B cell (primary cell): ENCODE results near the gene CERK. TPM values are rescaled to one million over a fixed set of nuclear protein-coding genes. Genes with fewer than 3 reads are reported as not detected.

ENCODE experiments used
- ATAC-seq: fragments of 200-7000 bp; cut with Tn5 transposase; one replicate; pipeline ENCODE4 v1.10.0; 2021; ENCODE audit warnings: low read depth, mild to moderate bottlenecking, moderate number of reproducible peaks, moderate library complexity
- CTCF ChIA-PET: fragments of 350-600 bp; sonication (Branson Sonifier 250); formaldehyde crosslinking; loops from one replicate; lab custom pipeline; 2021; ENCODE audit warnings: antibody characterized with exemption, inconsistent platforms; lab: Charles Lee
- POLR2A ChIA-PET: fragments of 350-600 bp; sonication (Branson Sonifier 250); formaldehyde crosslinking; loops from one replicate; lab custom pipeline; 2021; ENCODE audit warnings: antibody characterized with exemption; lab: Charles Lee
- DNase-seq: peaks from one replicate; pipeline ENCODE4 v3.0.0; 2013
- H2AFZ ChIP-seq: 2 replicates; pipeline ENCODE4 v1.6.1; 2012; ENCODE audit warnings: mild to moderate bottlenecking, low read depth, low read length; ENCODE audit not compliant: insufficient read depth, poor library complexity, severe bottlenecking
- H3K27ac ChIP-seq, 2 donors: 1 replicate in 1 of 2; 2 replicates in 1 of 2; pipeline ENCODE4 v1.5.1; 2012 to 2013; ENCODE audit warnings: low read length in 2 of 2, mild to moderate bottlenecking in 2 of 2, moderate library complexity in 1 of 2
- H3K27me3 ChIP-seq, 4 experiments: fragments of 200-600 bp in 1 of 4; sonication (generic) in 1 of 4; replicated peaks in 1 of 4; 1 replicate in 2 of 4; 2 replicates in 2 of 4; pipeline versions ENCODE4 v1.6.1 to v1.7.0; 2013 to 2016; ENCODE audit warnings: low read length in 3 of 4, mild to moderate bottlenecking in 2 of 4, mixed read lengths in 1 of 4, moderate library complexity in 1 of 4; ENCODE audit not compliant: insufficient read depth in 4 of 4, control insufficient read depth in 3 of 4; ENCODE audit errors: control extremely low read depth in 1 of 4
- H3K36me3 ChIP-seq, 2 experiments: replicated peaks in 1 of 2; 1 replicate in 1 of 2; 2 replicates in 1 of 2; pipeline versions ENCODE4 v1.6.1 to v1.7.1; 2013; ENCODE audit warnings: low read length in 1 of 2; ENCODE audit not compliant: insufficient read depth in 2 of 2, control insufficient read depth in 1 of 2; ENCODE audit errors: control extremely low read depth in 1 of 2, extremely low read depth in 1 of 2
- H3K4me1 ChIP-seq, 2 donors: fragments of 200-600 bp in 1 of 2; sonication (generic) in 1 of 2; 1 replicate in 1 of 2; 2 replicates in 1 of 2; pipeline versions ENCODE4 v1.5.1 to v1.6.1; 2013 to 2017; ENCODE audit warnings: low read length in 2 of 2; ENCODE audit not compliant: control insufficient read depth in 2 of 2, insufficient read depth in 2 of 2
- H3K4me2 ChIP-seq: replicated peaks from 2 replicates; pipeline ENCODE3; 2012; ENCODE audit warnings: mild to moderate bottlenecking, low read depth, low read length; ENCODE audit not compliant: poor library complexity, severe bottlenecking
- H3K4me3 ChIP-seq, 5 experiments: fragments of 200-600 bp in 1 of 5; sonication (generic) in 1 of 5; 1 replicate in 3 of 5; 2 replicates in 2 of 5; pipeline versions ENCODE4 v1.5.1 to v1.7.0; 2011 to 2016; ENCODE audit warnings: low read length in 4 of 5, mild to moderate bottlenecking in 4 of 5, low read depth in 2 of 5, control low read depth in 1 of 5, moderate library complexity in 1 of 5; ENCODE audit not compliant: insufficient read depth in 1 of 5; ENCODE audit errors: control extremely low read depth in 1 of 5, extremely low read depth in 1 of 5
- H3K79me2 ChIP-seq: fragments of 200-600 bp; sonication (generic); one replicate; pipeline ENCODE4 v1.6.0; 2016; ENCODE audit warnings: low read length; ENCODE audit not compliant: control insufficient read depth, insufficient read depth
- H3K9ac ChIP-seq: fragments of 200-600 bp; sonication (generic); 2 replicates; pipeline ENCODE4 v1.6.1; 2017; ENCODE audit warnings: mild to moderate bottlenecking, low read length, moderate library complexity
- H3K9me3 ChIP-seq, 3 donors: one replicate each; pipeline versions ENCODE4 v1.6.1 to v1.7.1; 2013; ENCODE audit warnings: low read length in 2 of 3; ENCODE audit not compliant: control insufficient read depth in 2 of 3, insufficient read depth in 1 of 3; ENCODE audit errors: control extremely low read depth in 1 of 3
- H4K20me1 ChIP-seq: 2 replicates; pipeline ENCODE4 v1.6.0; 2012; ENCODE audit warnings: mild to moderate bottlenecking, low read length; ENCODE audit not compliant: insufficient read depth, control insufficient read depth, poor library complexity, severe bottlenecking
- H3K27ac Mint-ChIP-seq: one replicate; pipeline ENCODE4 v1.8.0; 2021; ENCODE audit warnings: mixed read lengths
- H3K27me3 Mint-ChIP-seq: one replicate; pipeline ENCODE4 v1.8.0; 2021; ENCODE audit warnings: mixed read lengths
- H3K4me1 Mint-ChIP-seq: one replicate; pipeline ENCODE4 v1.8.0; 2021; ENCODE audit warnings: mixed read lengths
- H3K4me3 Mint-ChIP-seq: one replicate; pipeline ENCODE4 v1.8.0; 2021; ENCODE audit warnings: mixed read lengths
- H3K9me3 Mint-ChIP-seq: one replicate; pipeline ENCODE4 v1.8.0; 2022; ENCODE audit warnings: mixed read lengths; ENCODE audit not compliant: insufficient read depth
- CTCF ChIP-seq: fragments of 200-600 bp; IDR thresholded peaks from one replicate; pipeline ENCODE4 v1.8.0; 2022; ENCODE audit warnings: antibody characterized with exemption, mild to moderate bottlenecking
- EZH2 ChIP-seq: IDR thresholded peaks from 2 replicates; pipeline ENCODE4 v1.6.1; 2012; ENCODE audit warnings: borderline replicate concordance, low read depth, mild to moderate bottlenecking, moderate library complexity, low read length; ENCODE audit not compliant: insufficient read depth, poor library complexity, severe bottlenecking
- WGBS: methylation state at CpG from one replicate; pipeline ENCODE4 v1.1.5; 2013; ENCODE audit warnings: missing lambda C conversion rate; ENCODE audit not compliant: insufficient coverage; 5-methylcytosine and 5-hydroxymethylcytosine counted together
- intact Hi-C: fragments of 100-400 bp; cut with micrococcal nuclease; formaldehyde crosslinking; loops from one replicate; pipeline ENCODE4 v1.10.0; 2022
- polyA plus RNA-seq: library from polyadenylated mRNA; depleted of rRNA; stranded (reverse); fragments of >200 nt; gene quantifications from 2 replicates; pipeline ENCODE4 v1.2.3, GENCODE V29; 2012
- total RNA-seq, 2 donors: library from RNA; stranded (reverse); fragments of 120-200 nt in 1 of 2; gene quantifications; 1 replicate in 1 of 2; 2 replicates in 1 of 2; pipeline versions ENCODE4 v1.2.3 to v1.2.4, GENCODE V29; 2013 to 2022

CERK gene
- total and polyA plus RNA-seq, 2 donors (not counting 1 experiment from before 2014, with no cell fraction given): 23.2 to 48.3 TPM

- H3K9me3 ChIP-seq: peaks cover 0 to 6% (median 0%) of the 10 kb centered on the region in 3 donors
- intact Hi-C loops: loop anchor here (2.0 kb wide), 1 partner anchor 59 kb away; no protein-coding TSS in a partner anchor
- POLR2A ChIA-PET: no interaction called here
Observed at GRCh38 chr22:46675938-46676337, 62.1 kb downstream of the CERK start.

More at GRCh38 chr22:46675938-46676337, 62.1 kb downstream of the CERK start:
- CTCF ChIA-PET: interaction anchor here (1.4 kb wide), 1 partner anchor 113 kb away, joined by 4 read pairs; no protein-coding TSS in a partner anchor
- H3K4me3 Mint-ChIP-seq: no peak overlapping the region
- no peak overlapping the region for H3K4me2 ChIP-seq
- H3K9me3 Mint-ChIP-seq: no peaks in the 10 kb centered on the region
- 89% methylated on average over 14 of the region's 16 CpGs for WGBS
- DNase-seq (no peak), ATAC-seq (no peak)
- no peak overlapping the region for H3K27ac Mint-ChIP-seq
- no peaks in the 10 kb centered on the region for H3K27me3 Mint-ChIP-seq
- peaks cover 32% of the 10 kb centered on the region for H3K79me2 ChIP-seq
- H3K9ac ChIP-seq: no peak overlapping the region
- H3K4me3 ChIP-seq: no peak overlapping the region
- H4K20me1 ChIP-seq: peaks cover 87% of the 10 kb centered on the region
- H3K27me3 ChIP-seq: peaks cover 0 to 21% (median 0%) of the 10 kb centered on the region in 4 experiments
- no peak overlapping the region for H3K27ac ChIP-seq
- no peak overlapping the region for H2AFZ ChIP-seq
- peaks cover 0 to 37% of the 10 kb centered on the region in 2 experiments for H3K36me3 ChIP-seq
- H3K4me1 Mint-ChIP-seq: peaks cover 34% of the 10 kb centered on the region
- H3K4me1 ChIP-seq: peaks cover 32 to 39% of the 10 kb centered on the region in 2 donors
- no peak for TF ChIP-seq EZH2
- TF ChIP-seq CTCF: no peak
